ENCODE data around the gene GLRX. TPM values are rescaled to one million over a fixed set of nuclear protein-coding genes. Genes with fewer than 3 reads are reported as not detected.
A peak's percentile ranks its signal among the peaks of the same experiment; 100 is the strongest.

Gene GLRX
- total RNA-seq, 1 donor from 2014 or later: 11.6 TPM

DNA sequence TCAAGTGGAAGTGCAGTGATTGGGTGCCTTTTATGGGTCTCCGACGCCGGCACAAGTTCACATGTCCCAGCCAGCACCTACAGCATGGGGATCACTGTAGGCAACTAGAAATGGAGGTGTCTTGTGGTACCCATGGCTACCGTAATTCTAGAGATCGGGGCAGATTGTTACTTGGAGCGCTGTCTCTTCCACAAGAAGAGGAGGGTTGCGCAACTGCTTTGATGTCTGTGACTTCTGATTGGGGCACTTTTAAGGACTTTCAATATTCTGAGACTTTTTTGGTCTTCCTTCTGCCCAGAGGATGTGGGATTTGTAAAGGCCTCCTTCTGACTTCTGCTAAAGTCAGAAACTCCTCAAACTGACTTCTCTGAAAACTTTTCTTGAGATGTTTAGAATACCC lies 41.9 kb downstream of the GLRX start:
- peak; percentile 22 for DNase-seq (ENCODE audit: low spot score)

DNA sequence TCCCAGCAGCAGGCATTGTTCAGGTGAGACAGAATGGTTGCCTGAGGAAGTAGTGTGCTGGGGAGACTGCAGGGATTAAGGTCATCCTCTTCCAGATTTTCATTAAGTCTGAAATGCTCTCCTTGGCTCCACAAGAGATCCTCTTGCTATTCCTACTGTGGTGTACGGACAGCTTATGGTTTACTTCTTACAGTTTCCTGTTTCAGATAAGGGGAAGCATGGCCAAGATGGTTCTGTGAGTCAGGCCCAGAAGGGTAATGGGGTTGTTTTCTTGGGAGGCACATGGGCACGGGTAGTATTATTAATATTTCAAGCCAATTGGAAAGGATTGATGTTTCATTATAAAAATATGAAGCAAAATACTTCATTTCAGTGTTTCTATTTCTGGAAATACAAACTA lies 42.9 kb downstream of the GLRX start:
- DNase-seq (ENCODE audit: low spot score): peak; percentile 40

DNA sequence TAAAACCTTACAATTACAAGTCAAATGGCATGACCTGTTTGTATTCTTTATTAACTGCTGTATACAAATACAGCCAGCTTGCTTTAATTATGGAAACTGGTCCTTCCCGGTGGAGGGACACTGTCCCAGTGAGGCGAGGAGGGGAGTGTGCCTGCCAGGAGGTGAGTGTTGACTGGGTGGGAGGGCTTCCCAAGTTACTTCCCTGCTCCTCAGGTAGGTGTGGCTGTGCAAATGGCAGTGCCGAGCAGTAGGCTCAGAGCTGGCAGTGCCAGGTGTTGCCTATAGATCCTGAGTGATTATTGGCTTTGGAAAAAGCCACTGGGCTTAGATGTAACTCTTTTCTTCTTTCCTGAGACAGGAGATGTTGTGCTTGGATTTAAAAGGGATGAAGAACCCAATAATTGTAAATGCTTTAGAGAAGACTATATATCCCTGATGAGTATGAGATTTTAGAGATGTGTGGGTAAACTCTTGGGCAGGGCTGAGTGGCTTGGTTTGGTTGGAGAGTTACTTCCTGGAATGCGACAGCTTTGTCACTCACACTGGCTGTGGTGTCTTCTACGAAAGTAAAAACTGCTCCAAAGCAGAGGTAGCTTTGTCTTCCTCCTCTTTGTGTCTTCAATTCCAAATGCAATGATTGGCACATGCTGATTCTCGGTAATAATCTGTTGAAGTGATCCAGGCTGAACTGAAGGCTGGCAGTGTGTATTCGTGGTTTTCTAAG lies 43.7 kb downstream of the GLRX start:
- no peak for DNase-seq (ENCODE audit: low spot score)

DNA sequence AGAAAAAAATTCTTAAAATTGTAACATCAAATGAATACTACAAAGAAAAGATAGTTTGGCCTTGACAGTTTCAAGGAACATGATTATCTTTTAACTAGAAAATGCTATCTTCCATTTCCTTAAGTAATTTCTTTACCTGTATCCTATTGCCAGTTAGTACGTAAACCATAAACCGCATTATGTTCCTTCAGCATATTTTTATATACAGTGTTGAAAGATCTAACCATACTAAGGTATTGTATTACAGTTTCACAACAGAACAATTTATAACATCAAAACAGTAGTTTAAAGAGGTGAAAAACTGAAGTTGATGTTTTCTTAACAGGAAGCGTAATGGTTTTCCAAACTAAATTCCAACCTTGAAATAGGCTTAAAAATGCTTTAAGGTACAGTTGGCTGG lies 45.1 kb downstream of the GLRX start:
- DNase-seq (ENCODE audit: low spot score): no peak

DNA sequence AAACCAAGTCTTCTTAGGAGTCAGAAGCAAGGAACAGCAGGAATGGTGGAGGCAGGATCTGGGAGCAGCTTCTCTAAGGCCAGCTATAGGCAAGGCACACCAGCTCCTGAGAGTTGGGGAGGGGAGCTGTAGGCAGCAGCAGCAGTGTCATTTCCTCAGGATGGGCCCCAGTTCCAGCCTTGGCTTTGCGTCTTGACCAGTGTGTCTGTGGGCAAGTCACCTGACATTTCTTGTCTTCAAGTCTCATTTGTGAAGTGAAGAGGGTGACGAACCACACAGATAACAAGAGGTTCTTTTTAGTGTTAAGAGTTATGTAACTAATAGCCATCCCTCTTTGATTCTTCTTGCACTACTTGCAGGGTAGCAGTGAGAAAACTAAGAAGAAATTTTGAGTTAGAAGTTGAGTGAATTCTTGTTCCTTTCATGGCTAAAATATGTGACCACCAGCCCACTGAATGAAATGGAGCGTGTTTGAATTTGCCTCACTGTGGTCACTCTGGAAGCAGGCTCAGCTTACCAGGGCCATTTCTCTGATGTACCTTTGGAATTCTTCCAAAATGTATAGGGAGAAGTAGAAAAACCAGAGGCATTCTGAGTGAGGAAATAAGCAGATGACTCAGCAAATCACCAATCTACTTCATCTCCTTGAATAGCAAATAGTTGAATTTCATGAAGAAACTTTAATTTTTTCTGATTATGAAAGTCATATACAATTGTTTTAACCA lies 49.0 kb downstream of the GLRX start:
- peak; percentile 43 for DNase-seq (ENCODE audit: low spot score)

DNA sequence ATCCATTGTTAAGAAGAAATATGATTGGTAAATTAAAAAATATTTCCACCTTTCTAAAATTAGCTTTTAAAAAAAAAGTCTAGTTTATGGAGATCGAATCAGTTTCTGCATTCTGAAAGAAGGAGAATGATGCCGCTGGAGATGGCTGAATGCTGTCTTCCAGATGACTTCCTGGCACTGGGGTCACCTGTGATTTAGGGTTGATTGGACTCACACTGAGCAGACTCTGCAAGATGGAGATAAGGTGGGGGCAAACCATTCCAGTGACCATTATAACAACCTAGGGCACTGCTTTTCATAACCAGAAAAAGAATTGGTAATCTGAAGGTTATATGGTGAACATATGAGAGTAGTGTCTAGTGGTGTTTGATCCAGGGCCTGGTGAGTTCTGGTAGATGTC lies 50.6 kb downstream of the GLRX start:
- no peak for DNase-seq (ENCODE audit: low spot score)

DNA sequence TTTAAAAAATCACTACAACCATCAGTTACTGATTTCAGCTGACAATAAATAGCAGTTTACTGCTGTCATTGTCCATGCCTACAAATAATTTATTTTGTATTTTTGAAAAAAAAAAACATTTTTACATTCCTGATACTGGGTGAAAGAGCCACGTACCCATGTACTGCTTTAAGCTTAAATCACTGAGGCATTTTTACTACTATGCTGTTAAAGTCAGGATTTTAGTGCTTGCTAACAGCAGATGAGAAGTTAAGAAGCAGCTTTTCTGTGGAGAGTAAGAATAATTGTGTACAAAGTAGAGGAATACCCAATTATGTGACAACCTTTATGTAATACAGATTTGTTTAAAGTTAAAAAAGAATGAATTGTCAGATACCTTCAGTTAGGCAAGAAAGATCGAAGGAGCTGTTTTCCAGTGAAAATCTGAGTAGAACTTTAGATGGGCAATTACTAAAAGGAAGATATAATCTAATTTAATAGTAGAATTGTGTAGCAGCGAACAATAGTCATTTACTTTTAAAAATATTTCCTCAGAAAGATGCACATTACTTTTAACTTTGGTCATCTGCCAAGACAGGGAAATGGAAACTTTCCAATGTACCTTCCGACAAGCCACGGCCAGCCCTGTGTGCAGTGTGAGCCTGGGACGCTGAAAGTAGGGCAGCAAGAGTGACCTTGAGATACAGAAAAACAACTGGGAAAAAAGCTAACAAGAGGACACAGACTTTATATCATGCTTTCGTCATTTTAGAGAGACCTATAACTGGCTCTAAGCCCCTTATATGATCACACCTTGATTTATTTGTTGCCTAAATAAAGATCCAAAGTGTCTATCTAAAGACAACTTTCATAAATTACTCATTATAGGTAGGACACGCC lies 51.5 kb downstream of the GLRX start:
- peak; percentile 54 for DNase-seq (ENCODE audit: low spot score)

DNA sequence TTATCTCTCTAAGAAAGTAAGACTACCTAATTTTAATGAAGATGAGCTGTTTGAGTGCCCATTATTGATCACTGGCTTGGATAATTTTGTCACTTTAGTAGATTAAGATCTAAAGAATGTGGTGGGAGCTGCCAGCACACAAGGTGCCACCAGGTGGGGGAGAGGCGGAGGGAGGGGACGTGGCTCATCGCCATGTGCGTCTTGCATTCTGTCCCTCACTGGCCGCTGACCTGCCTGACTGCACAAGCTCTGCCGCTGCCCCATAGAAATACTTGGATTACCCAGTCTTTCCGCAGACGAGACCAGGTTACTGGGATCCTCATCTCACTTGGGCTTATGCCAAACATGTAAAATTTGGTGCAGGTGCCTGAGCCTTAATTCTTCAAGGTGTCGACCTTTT lies 53.8 kb downstream of the GLRX start:
- no peak for DNase-seq (ENCODE audit: low spot score)

DNA sequence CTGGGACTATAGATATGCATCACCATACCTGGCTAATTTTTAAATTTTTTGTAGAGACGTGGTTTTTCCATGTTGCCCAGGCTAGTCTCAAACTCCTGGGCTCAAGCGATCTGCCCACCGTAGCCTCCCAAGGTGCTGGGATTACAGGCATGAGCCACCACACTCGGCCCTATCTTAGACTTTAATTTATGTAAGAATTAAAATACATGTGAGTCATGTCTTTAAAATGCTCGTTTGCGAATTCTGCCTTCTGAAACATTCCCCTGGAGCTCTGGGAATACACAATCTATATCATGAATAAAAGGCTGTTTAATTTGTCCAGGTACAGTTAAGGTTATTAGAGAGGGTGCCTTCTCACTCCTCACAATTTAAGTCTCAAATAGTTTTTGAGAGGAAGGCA lies 58.6 kb downstream of the GLRX start:
- DNase-seq (ENCODE audit: low spot score): no peak

Other genes starting within 250 kb of the GLRX start
- gene GPR150, start 202.6 kb downstream of the GLRX start, total RNA-seq (ENCODE audit: insufficient read depth, low replicate concordance): not detected
- 4.3 TPM for gene RFESD, start 175.9 kb downstream of the GLRX start, total RNA-seq (ENCODE audit: insufficient read depth, low replicate concordance)
- 3.9 TPM for gene SPATA9, start 139.7 kb downstream of the GLRX start, total RNA-seq (ENCODE audit: insufficient read depth, low replicate concordance)
- 226 TPM for gene RHOBTB3, start 91.4 kb downstream of the GLRX start, total RNA-seq (ENCODE audit: insufficient read depth, low replicate concordance)
- gene ELL2, start 139.1 kb upstream of the GLRX start, total RNA-seq (ENCODE audit: insufficient read depth, low replicate concordance): 69.1 TPM

Data from umbilical cord (tissue), 2 donors.